GM23338 (cell line): ENCODE measurements around the gene UBE3B. TPM values are rescaled to one million over a fixed set of nuclear protein-coding genes. Genes with fewer than 3 reads are reported as not detected.

Experiments
- ATAC-seq: fragments of 200-7000 bp; cut with Tn5 transposase; 3 replicates; pipeline ENCODE4 v1.9.1; 2020
- DNase-seq: peaks from one replicate; pipeline ENCODE4 v3.0.0-alpha.2; 2015; ENCODE audit warnings: low spot score
- H2AFZ ChIP-seq: fragments of 200-600 bp; sonication (generic); 2 replicates; pipeline ENCODE4 v1.8.0; 2016; ENCODE audit warnings: antibody characterized with exemption, mild to moderate bottlenecking, moderate library complexity
- H3F3A ChIP-seq: fragments of 200-600 bp; sonication (generic); replicated peaks from 2 replicates; pipeline ENCODE4 v1.8.0; 2017; ENCODE audit warnings: antibody characterized with exemption, mixed run types, low read depth
- H3K27ac ChIP-seq: fragments of 200-600 bp; sonication (generic); 2 replicates; pipeline ENCODE4 v1.6.1; 2016; ENCODE audit warnings: low read depth
- H3K27me3 ChIP-seq: fragments of 200-600 bp; sonication (generic); 2 replicates; pipeline ENCODE4 v1.8.0; 2016; ENCODE audit warnings: mild to moderate bottlenecking, mixed run types, moderate library complexity; ENCODE audit not compliant: insufficient read depth
- H3K36me3 ChIP-seq: fragments of 200-600 bp; sonication (generic); 2 replicates; pipeline ENCODE4 v1.8.0; 2016; ENCODE audit warnings: mild to moderate bottlenecking; ENCODE audit not compliant: insufficient read depth
- H3K4me1 ChIP-seq: fragments of 200-600 bp; sonication (generic); 2 replicates; pipeline ENCODE4 v1.8.0; 2016; ENCODE audit warnings: mild to moderate bottlenecking, moderate library complexity; ENCODE audit not compliant: insufficient read depth
- H3K4me2 ChIP-seq: fragments of 200-600 bp; sonication (generic); 2 replicates; pipeline ENCODE4 v1.7.1; 2017; ENCODE audit warnings: mixed run types
- H3K4me3 ChIP-seq: fragments of 200-600 bp; sonication (generic); 2 replicates; pipeline ENCODE4 v1.6.1; 2016; ENCODE audit warnings: mixed run types
- H3K79me2 ChIP-seq: fragments of 200-600 bp; sonication (generic); replicated peaks from 2 replicates; pipeline ENCODE4 v1.8.0; 2017; ENCODE audit warnings: mild to moderate bottlenecking; ENCODE audit not compliant: insufficient read depth
- H3K9me2 ChIP-seq: fragments of 200-600 bp; sonication (generic); 2 replicates; pipeline ENCODE4 v1.8.0; 2017; ENCODE audit not compliant: insufficient read depth
- H4K20me1 ChIP-seq: fragments of 200-600 bp; sonication (generic); replicated peaks from 2 replicates; pipeline ENCODE4 v1.8.0; 2017; ENCODE audit warnings: mild to moderate bottlenecking; ENCODE audit not compliant: insufficient read depth
- H3K27ac Mint-ChIP-seq: 2 replicates; pipeline ENCODE4 v1.8.0; 2020; ENCODE audit warnings: inconsistent platforms, mild to moderate bottlenecking, moderate library complexity, mixed read lengths
- H3K27me3 Mint-ChIP-seq: 3 replicates; pipeline ENCODE4 v1.8.0; 2022; ENCODE audit warnings: low read depth, mild to moderate bottlenecking, moderate library complexity, mixed read lengths, inconsistent platforms; ENCODE audit not compliant: insufficient read depth, poor library complexity
- H3K36me3 Mint-ChIP-seq: 3 replicates; pipeline ENCODE4 v1.8.0; 2021; ENCODE audit warnings: low read depth, mild to moderate bottlenecking, inconsistent platforms, moderate library complexity, mixed read lengths
- H3K4me1 Mint-ChIP-seq: 3 replicates; pipeline ENCODE4 v1.8.0; 2020; ENCODE audit warnings: mild to moderate bottlenecking, inconsistent platforms, mixed read lengths
- H3K4me3 Mint-ChIP-seq: 3 replicates; pipeline ENCODE4 v1.8.0; 2021; ENCODE audit warnings: moderate library complexity, mild to moderate bottlenecking, inconsistent platforms, mixed read lengths
- H3K9me3 Mint-ChIP-seq: 3 replicates; pipeline ENCODE4 v1.8.0; 2020; ENCODE audit warnings: moderate library complexity, mild to moderate bottlenecking, inconsistent platforms, mixed read lengths
- CREB1 ChIP-seq: fragments of 250-450 bp; sonication (Bioruptor Pico); IDR thresholded peaks from 2 replicates; pipeline ENCODE4 v1.5.0; 2020; ENCODE audit warnings: low read depth, mild to moderate bottlenecking, moderate library complexity
- CTCF ChIP-seq, 2 experiments: fragments of 200-600 bp in 1 of 2; sonication (generic) in 1 of 2; conservative IDR thresholded peaks; 2 replicates each; pipeline versions ENCODE4 v1.5.1 to v1.6.1; 2016 to 2017; ENCODE audit warnings: antibody characterized with exemption in 2 of 2, low read depth in 2 of 2, mild to moderate bottlenecking in 2 of 2, moderate library complexity in 1 of 2
- EZH2 ChIP-seq: fragments of 200-600 bp; sonication (generic); IDR thresholded peaks from one replicate; pipeline ENCODE4 v1.8.0; 2017; ENCODE audit warnings: antibody characterized with exemption, mild to moderate bottlenecking, low read depth; ENCODE audit not compliant: unreplicated experiment
- EZH2phosphoT487 ChIP-seq: fragments of 200-600 bp; sonication (generic); IDR thresholded peaks from one replicate; pipeline ENCODE4 v1.8.1; 2018; ENCODE audit warnings: antibody characterized with exemption; ENCODE audit not compliant: unreplicated experiment
- JUNB ChIP-seq: IDR thresholded peaks from one replicate; pipeline ENCODE4 v1.6.1; 2016; ENCODE audit warnings: antibody characterized with exemption; ENCODE audit not compliant: unreplicated experiment
- NANOG ChIP-seq: IDR thresholded peaks from 2 replicates; pipeline ENCODE4 v1.6.1; 2016; ENCODE audit warnings: antibody characterized with exemption, borderline replicate concordance
- POLR2AphosphoS5 ChIP-seq: IDR thresholded peaks from 2 replicates; pipeline ENCODE4 v1.6.1; 2016; ENCODE audit warnings: antibody characterized with exemption, low read depth
- REST ChIP-seq: IDR thresholded peaks from one replicate; pipeline ENCODE4 v1.6.1; 2018; ENCODE audit warnings: antibody characterized with exemption; ENCODE audit not compliant: unreplicated experiment
- STAT1 ChIP-seq: IDR thresholded peaks from one replicate; pipeline ENCODE4 v1.6.1; 2016; ENCODE audit warnings: antibody characterized with exemption; ENCODE audit not compliant: unreplicated experiment
- ZNF114 ChIP-seq: fragments of 250-450 bp; sonication (Bioruptor Pico); IDR thresholded peaks from 2 replicates; pipeline ENCODE4 v1.5.0; 2020; ENCODE audit warnings: mild to moderate bottlenecking, moderate library complexity
- ZNF331 ChIP-seq: fragments of 250-450 bp; sonication (Bioruptor Pico); IDR thresholded peaks from 2 replicates; pipeline ENCODE4 v1.5.0; 2020; ENCODE audit warnings: low read depth, mild to moderate bottlenecking, moderate library complexity
- polyA plus RNA-seq: library from polyadenylated mRNA; unstranded; fragments of >200 nt; fragmentation: Nextera tagmentation; extraction: Ambion mirVana; gene quantifications from 2 replicates; pipeline ENCODE4 v1.2.1, GENCODE V29; 2016
- total RNA-seq: library from RNA; depleted of rRNA; stranded (reverse); fragments of >200 nt; shearing (Covaris generic); gene quantifications from 2 replicates; pipeline ENCODE4 v1.2.3, GENCODE V29; 2014
- TF ChIP-seq, protein P1 (sequence below): fragments of 250-450 bp; sonication (Bioruptor Pico); IDR thresholded peaks from 2 replicates; pipeline ENCODE4 v1.5.0; 2020; ENCODE audit warnings: mild to moderate bottlenecking, moderate library complexity
- TF ChIP-seq, protein P2 (sequence below): IDR thresholded peaks from 2 replicates; pipeline ENCODE4 v1.6.1; 2016; ENCODE audit warnings: antibody characterized with exemption

The UBE3B gene
- total and polyA plus RNA-seq, 2 experiments from 2014 or later, result 20.8 TPM

- peak overlapping the region; percentile 37 for H3K4me2 ChIP-seq
- Mint-ChIP-seq H3K9me3 (no peaks in the 10 kb centered on the region), H3K4me3 (peak overlapping the region; percentile 51), H3K27ac (peak overlapping the region; percentile 94), H3K4me1 (peaks cover 60% of the 10 kb centered on the region), H3K27me3 (peaks cover 11% of the 10 kb centered on the region), H3K36me3 (peaks cover 56% of the 10 kb centered on the region)
- TF ChIP-seq ZNF331 (CRISPR knock-in tag), result no peak
- no peak for TF ChIP-seq CREB1 (CRISPR knock-in tag)
- TF ChIP-seq, protein P1, sequence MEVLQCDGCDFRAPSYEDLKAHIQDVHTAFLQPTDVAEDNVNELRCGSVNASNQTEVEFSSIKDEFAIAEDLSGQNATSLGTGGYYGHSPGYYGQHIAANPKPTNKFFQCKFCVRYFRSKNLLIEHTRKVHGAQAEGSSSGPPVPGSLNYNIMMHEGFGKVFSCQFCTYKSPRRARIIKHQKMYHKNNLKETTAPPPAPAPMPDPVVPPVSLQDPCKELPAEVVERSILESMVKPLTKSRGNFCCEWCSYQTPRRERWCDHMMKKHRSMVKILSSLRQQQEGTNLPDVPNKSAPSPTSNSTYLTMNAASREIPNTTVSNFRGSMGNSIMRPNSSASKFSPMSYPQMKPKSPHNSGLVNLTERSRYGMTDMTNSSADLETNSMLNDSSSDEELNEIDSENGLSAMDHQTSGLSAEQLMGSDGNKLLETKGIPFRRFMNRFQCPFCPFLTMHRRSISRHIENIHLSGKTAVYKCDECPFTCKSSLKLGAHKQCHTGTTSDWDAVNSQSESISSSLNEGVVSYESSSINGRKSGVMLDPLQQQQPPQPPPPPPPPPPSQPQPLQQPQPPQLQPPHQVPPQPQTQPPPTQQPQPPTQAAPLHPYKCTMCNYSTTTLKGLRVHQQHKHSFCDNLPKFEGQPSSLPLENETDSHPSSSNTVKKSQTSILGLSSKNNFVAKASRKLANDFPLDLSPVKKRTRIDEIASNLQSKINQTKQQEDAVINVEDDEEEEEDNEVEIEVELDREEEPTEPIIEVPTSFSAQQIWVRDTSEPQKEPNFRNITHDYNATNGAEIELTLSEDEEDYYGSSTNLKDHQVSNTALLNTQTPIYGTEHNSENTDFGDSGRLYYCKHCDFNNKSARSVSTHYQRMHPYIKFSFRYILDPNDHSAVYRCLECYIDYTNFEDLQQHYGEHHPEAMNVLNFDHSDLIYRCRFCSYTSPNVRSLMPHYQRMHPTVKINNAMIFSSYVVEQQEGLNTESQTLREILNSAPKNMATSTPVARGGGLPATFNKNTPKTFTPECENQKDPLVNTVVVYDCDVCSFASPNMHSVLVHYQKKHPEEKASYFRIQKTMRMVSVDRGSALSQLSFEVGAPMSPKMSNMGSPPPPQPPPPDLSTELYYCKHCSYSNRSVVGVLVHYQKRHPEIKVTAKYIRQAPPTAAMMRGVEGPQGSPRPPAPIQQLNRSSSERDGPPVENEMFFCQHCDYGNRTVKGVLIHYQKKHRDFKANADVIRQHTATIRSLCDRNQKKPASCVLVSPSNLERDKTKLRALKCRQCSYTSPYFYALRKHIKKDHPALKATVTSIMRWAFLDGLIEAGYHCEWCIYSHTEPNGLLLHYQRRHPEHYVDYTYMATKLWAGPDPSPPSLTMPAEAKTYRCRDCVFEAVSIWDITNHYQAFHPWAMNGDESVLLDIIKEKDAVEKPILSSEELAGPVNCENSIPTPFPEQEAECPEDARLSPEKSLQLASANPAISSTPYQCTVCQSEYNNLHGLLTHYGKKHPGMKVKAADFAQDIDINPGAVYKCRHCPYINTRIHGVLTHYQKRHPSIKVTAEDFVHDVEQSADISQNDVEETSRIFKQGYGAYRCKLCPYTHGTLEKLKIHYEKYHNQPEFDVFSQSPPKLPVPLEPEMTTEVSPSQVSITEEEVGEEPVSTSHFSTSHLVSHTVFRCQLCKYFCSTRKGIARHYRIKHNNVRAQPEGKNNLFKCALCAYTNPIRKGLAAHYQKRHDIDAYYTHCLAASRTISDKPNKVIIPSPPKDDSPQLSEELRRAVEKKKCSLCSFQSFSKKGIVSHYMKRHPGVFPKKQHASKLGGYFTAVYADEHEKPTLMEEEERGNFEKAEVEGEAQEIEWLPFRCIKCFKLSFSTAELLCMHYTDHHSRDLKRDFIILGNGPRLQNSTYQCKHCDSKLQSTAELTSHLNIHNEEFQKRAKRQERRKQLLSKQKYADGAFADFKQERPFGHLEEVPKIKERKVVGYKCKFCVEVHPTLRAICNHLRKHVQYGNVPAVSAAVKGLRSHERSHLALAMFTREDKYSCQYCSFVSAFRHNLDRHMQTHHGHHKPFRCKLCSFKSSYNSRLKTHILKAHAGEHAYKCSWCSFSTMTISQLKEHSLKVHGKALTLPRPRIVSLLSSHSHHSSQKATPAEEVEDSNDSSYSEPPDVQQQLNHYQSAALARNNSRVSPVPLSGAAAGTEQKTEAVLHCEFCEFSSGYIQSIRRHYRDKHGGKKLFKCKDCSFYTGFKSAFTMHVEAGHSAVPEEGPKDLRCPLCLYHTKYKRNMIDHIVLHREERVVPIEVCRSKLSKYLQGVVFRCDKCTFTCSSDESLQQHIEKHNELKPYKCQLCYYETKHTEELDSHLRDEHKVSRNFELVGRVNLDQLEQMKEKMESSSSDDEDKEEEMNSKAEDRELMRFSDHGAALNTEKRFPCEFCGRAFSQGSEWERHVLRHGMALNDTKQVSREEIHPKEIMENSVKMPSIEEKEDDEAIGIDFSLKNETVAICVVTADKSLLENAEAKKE (CRISPR knock-in tag), result no peak
- TF ChIP-seq EZH2, result no peak
- no peak for TF ChIP-seq POLR2AphosphoS5
- TF ChIP-seq NANOG, result no peak
- TF ChIP-seq, protein P2, sequence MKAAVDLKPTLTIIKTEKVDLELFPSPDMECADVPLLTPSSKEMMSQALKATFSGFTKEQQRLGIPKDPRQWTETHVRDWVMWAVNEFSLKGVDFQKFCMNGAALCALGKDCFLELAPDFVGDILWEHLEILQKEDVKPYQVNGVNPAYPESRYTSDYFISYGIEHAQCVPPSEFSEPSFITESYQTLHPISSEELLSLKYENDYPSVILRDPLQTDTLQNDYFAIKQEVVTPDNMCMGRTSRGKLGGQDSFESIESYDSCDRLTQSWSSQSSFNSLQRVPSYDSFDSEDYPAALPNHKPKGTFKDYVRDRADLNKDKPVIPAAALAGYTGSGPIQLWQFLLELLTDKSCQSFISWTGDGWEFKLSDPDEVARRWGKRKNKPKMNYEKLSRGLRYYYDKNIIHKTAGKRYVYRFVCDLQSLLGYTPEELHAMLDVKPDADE, result no peak
- TF ChIP-seq STAT1, result no peak
- TF ChIP-seq REST, result no peak
- no peak for TF ChIP-seq CTCF (conservative IDR thresholded peaks at IDR 0.05; ENCODE audit: low read depth in 2 of 2)
- no peak for TF ChIP-seq JUNB
- TF ChIP-seq EZH2phosphoT487, result no peak
- no peak for TF ChIP-seq ZNF114 (CRISPR knock-in tag)
- peaks cover 31% of the 10 kb centered on the region for H3K36me3 ChIP-seq
- no peaks in the 10 kb centered on the region for H3K9me2 ChIP-seq
- H3K27ac ChIP-seq, result peak overlapping the region; percentile 96
- ATAC-seq (no peak; the same call in 1 of the 3 replicates), DNase-seq (no peak)
- H3K4me3 ChIP-seq, result peak overlapping the region; percentile 30
- no peak overlapping the region for H2AFZ ChIP-seq
- no peaks in the 10 kb centered on the region for H3K27me3 ChIP-seq
- H3F3A ChIP-seq, result 0 out of 2 replicates have a peak, but pooled peaks cover 11% of the 10 kb centered on the region
- H3K79me2 ChIP-seq, result peaks cover 62% of the 10 kb centered on the region
- peaks cover 58% of the 10 kb centered on the region for H3K4me1 ChIP-seq
- no peaks in the 10 kb centered on the region; the same call in 1 of the 2 replicates for H4K20me1 ChIP-seq
Measured at GRCh38 chr12:109458086-109458485, 19.3 kb upstream of the UBE3B start.
